ENCODE data around the gene TLCD2. TPM values are rescaled to one million over a fixed set of nuclear protein-coding genes. Genes with fewer than 3 reads are reported as not detected.

The TLCD2 gene
- total and polyA plus RNA-seq, 9 of the 15 experiments (the other 6 are each of a cell fraction or from before 2014, with no cell fraction given), result 0.10 to 0.89 (median 0.58) TPM

DNA sequence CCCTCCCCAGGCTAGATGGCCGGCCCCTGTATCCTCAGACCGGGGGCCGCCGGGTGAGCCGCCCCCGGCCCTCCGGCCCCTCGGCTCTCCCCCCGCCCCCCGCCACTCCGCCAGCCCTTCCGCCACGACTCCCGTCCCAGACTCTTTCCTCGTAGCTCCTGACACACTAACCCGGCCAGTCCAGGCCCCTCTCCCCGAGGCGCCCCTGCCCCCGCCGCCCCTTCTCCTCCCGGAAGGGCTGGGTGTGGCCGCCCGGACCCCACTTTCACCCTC, 5.6 kb upstream of the TLCD2 start:
- WGBS (ENCODE audit: insufficient coverage, low coverage, missing lambda C conversion rate), result no CpG with 5 or more reads among the region's 23 CpGs
- Histone ChIP-seq H3K9me1 (ENCODE audit: control insufficient read depth, insufficient read depth, low read length) (no peaks in the 10 kb centered on the region), H3K4me3 (peak overlapping the region; percentile 85), H3K27ac (ENCODE audit: extremely low read depth, low read depth, low read length) (peak overlapping the region; percentile 88), H3K4me1 (replicated peaks in 1 of 2; ENCODE audit: control insufficient read depth in 2 of 2, insufficient read depth in 2 of 2, low read length in 2 of 2) (peaks cover 44 to 55% of the 10 kb centered on the region in 2 experiments), H3K27me3 (ENCODE audit: control insufficient read depth in 2 of 2, insufficient read depth in 2 of 2, low read length in 2 of 2) (no peaks in the 10 kb centered on the region), H3K4me2 (ENCODE audit: insufficient read depth, low read length) (peak overlapping the region; percentile 89; the same call in 1 of the 2 replicates), H3K36me3 (ENCODE audit: control insufficient read depth, insufficient read depth, low read length) (peaks cover 25% of the 10 kb centered on the region; the same call in 2 of the 3 replicates), H2AFZ (ENCODE audit: low read depth, low read length) (no peak overlapping the region), H4K20me1 (replicated peaks; ENCODE audit: control insufficient read depth, insufficient read depth, low read length) (0 out of 2 replicates have a peak, but pooled peaks cover 3% of the 10 kb centered on the region), H3K9ac (ENCODE audit: insufficient read depth in 1 of 2, low read depth in 2 of 2, low read length in 2 of 2) (peak overlapping the region; percentile 70 to 90; a peak in 3 of 4 replicates), H3K9me3 (replicated peaks; ENCODE audit: control insufficient read depth, insufficient read depth, low read depth, low read length) (no peaks in the 10 kb centered on the region), H3K79me2 (ENCODE audit: control insufficient read depth, insufficient read depth, low read length) (peaks cover 44% of the 10 kb centered on the region)
- FAIRE-seq (no peak), ATAC-seq (no peak), DNase-seq (ENCODE audit: extremely low read depth in 1 of 4, low spot score in 3 of 4) (no peak)
- intact Hi-C loops (cut with micrococcal nuclease), result loop anchor here (2.0 to 5.0 kb wide), 4 partner anchors 33 to 317 kb away; partner anchors contain the start of genes DPH1, PRPF8 and SERPINF1
- in situ Hi-C loops (cut with MboI), result loop anchor here (10.0 kb wide), 1 partner anchor 319 kb away; the partner anchor contains the start of gene DPH1
- ChIA-PET POLR2A (interaction anchor here (0.9 to 3.8 kb wide), 7 partner anchors 11 to 275 kb away, joined by 3 to 25 read pairs (median 11); partner anchors contain the start of genes PRPF8, RILP and SERPINF1), CTCF (ENCODE audit: low intra/inter-chr PET ratio) (no interaction called here)
- 0 out of 2 replicates have a peak, but pooled peaks have one; percentile 28 for TF ChIP-seq NR3C1 (CRISPR knock-in tag; IDR thresholded peaks at IDR 0.05)
- TF ChIP-seq PURB (CRISPR knock-in tag; IDR thresholded peaks at IDR 0.05; ENCODE audit: low read depth), result no peak
- peak in 1 of 2 experiments; percentile 15; a peak in 2 of 4 replicates for TF ChIP-seq KDM1A (IDR thresholded peaks at IDR 0.05)
- 0 out of 2 replicates have a peak, but pooled peaks have one; percentile 22 for TF ChIP-seq ZBTB7A (IDR thresholded peaks at IDR 0.05; ENCODE audit: borderline replicate concordance, control insufficient read depth, low read depth, low read length)
- TF ChIP-seq, protein P1, sequence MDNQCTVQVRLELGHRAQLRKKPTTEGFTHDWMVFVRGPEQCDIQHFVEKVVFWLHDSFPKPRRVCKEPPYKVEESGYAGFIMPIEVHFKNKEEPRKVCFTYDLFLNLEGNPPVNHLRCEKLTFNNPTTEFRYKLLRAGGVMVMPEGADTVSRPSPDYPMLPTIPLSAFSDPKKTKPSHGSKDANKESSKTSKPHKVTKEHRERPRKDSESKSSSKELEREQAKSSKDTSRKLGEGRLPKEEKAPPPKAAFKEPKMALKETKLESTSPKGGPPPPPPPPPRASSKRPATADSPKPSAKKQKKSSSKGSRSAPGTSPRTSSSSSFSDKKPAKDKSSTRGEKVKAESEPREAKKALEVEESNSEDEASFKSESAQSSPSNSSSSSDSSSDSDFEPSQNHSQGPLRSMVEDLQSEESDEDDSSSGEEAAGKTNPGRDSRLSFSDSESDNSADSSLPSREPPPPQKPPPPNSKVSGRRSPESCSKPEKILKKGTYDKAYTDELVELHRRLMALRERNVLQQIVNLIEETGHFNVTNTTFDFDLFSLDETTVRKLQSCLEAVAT (IDR thresholded peaks at IDR 0.05), result 0 out of 4 replicates have a peak, but pooled peaks of 1 of the 2 experiments have one; percentile 33
- no peak for TF ChIP-seq ZSCAN29 (IDR thresholded peaks at IDR 0.05)
- TF ChIP-seq, protein P2, sequence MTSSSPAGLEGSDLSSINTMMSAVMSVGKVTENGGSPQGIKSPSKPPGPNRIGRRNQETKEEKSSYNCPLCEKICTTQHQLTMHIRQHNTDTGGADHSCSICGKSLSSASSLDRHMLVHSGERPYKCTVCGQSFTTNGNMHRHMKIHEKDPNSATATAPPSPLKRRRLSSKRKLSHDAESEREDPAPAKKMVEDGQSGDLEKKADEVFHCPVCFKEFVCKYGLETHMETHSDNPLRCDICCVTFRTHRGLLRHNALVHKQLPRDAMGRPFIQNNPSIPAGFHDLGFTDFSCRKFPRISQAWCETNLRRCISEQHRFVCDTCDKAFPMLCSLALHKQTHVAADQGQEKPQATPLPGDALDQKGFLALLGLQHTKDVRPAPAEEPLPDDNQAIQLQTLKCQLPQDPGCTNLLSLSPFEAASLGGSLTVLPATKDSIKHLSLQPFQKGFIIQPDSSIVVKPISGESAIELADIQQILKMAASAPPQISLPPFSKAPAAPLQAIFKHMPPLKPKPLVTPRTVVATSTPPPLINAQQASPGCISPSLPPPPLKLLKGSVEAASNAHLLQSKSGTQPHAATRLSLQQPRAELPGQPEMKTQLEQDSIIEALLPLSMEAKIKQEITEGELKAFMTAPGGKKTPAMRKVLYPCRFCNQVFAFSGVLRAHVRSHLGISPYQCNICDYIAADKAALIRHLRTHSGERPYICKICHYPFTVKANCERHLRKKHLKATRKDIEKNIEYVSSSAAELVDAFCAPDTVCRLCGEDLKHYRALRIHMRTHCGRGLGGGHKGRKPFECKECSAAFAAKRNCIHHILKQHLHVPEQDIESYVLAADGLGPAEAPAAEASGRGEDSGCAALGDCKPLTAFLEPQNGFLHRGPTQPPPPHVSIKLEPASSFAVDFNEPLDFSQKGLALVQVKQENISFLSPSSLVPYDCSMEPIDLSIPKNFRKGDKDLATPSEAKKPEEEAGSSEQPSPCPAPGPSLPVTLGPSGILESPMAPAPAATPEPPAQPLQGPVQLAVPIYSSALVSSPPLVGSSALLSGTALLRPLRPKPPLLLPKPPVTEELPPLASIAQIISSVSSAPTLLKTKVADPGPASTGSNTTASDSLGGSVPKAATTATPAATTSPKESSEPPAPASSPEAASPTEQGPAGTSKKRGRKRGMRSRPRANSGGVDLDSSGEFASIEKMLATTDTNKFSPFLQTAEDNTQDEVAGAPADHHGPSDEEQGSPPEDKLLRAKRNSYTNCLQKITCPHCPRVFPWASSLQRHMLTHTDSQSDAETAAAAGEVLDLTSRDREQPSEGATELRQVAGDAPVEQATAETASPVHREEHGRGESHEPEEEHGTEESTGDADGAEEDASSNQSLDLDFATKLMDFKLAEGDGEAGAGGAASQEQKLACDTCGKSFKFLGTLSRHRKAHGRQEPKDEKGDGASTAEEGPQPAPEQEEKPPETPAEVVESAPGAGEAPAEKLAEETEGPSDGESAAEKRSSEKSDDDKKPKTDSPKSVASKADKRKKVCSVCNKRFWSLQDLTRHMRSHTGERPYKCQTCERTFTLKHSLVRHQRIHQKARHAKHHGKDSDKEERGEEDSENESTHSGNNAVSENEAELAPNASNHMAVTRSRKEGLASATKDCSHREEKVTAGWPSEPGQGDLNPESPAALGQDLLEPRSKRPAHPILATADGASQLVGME (CRISPR knock-in tag; IDR thresholded peaks at IDR 0.05), result no peak
- TF ChIP-seq NELFE (IDR thresholded peaks at IDR 0.05; ENCODE audit: insufficient read depth, insufficient read length), result no peak
- TF ChIP-seq, protein P3, sequence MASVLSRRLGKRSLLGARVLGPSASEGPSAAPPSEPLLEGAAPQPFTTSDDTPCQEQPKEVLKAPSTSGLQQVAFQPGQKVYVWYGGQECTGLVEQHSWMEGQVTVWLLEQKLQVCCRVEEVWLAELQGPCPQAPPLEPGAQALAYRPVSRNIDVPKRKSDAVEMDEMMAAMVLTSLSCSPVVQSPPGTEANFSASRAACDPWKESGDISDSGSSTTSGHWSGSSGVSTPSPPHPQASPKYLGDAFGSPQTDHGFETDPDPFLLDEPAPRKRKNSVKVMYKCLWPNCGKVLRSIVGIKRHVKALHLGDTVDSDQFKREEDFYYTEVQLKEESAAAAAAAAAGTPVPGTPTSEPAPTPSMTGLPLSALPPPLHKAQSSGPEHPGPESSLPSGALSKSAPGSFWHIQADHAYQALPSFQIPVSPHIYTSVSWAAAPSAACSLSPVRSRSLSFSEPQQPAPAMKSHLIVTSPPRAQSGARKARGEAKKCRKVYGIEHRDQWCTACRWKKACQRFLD (CRISPR knock-in tag; IDR thresholded peaks at IDR 0.05), result peak; percentile 64; the same call in 1 of the 2 replicates
- TF ChIP-seq, protein P4, sequence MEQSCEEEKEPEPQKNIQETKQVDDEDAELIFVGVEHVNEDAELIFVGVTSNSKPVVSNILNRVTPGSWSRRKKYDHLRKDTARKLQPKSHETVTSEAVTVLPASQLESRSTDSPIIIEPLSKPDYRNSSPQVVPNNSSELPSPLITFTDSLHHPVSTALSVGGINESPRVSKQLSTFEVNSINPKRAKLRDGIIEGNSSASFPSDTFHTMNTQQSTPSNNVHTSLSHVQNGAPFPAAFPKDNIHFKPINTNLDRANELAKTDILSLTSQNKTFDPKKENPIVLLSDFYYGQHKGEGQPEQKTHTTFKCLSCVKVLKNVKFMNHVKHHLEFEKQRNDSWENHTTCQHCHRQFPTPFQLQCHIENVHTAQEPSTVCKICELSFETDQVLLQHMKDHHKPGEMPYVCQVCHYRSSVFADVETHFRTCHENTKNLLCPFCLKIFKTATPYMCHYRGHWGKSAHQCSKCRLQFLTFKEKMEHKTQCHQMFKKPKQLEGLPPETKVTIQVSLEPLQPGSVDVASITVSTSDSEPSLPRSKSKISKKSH (CRISPR knock-in tag; IDR thresholded peaks at IDR 0.05), result no peak
- no peak for TF ChIP-seq STAT5B (CRISPR knock-in tag; IDR thresholded peaks at IDR 0.05)
- no peak for TF ChIP-seq RFX7 (CRISPR knock-in tag; IDR thresholded peaks at IDR 0.05)
- no TSS peak for BruUV-seq (replicated peaks)
